Neuronal stem cell (in vitro differentiated cells): ENCODE measurements around the gene SNRNP48.

Experiments used
- DNase-seq: peaks from one replicate; pipeline ENCODE4 v3.0.0-alpha.2; 2013; ENCODE audit warnings: low spot score
- H2AFZ ChIP-seq: one replicate; pipeline ENCODE4 v1.6.1; 2013; ENCODE audit warnings: mild to moderate bottlenecking, low read length, inconsistent platforms
- H2AK5ac ChIP-seq: 2 replicates; pipeline ENCODE4 v1.6.1; 2013; ENCODE audit warnings: low read depth, mild to moderate bottlenecking, inconsistent platforms, low read length, moderate library complexity, mixed read lengths
- H2BK120ac ChIP-seq: 2 replicates; pipeline ENCODE4 v1.6.1; 2013; ENCODE audit warnings: low read depth, mild to moderate bottlenecking, inconsistent platforms, low read length, moderate library complexity, mixed read lengths
- H2BK12ac ChIP-seq: one replicate; pipeline ENCODE4 v1.6.1; 2013; ENCODE audit warnings: low read length, inconsistent platforms
- H2BK15ac ChIP-seq: 2 replicates; pipeline ENCODE4 v1.6.1; 2013; ENCODE audit warnings: mild to moderate bottlenecking, low read length, inconsistent platforms, mixed read lengths
- H2BK5ac ChIP-seq: one replicate; pipeline ENCODE4 v1.6.1; 2013; ENCODE audit warnings: inconsistent platforms, mild to moderate bottlenecking, low read length, moderate library complexity
- H3K14ac ChIP-seq: one replicate; pipeline ENCODE4 v1.6.1; 2013; ENCODE audit warnings: low read length, inconsistent platforms
- H3K18ac ChIP-seq: 2 replicates; pipeline ENCODE4 v1.6.1; 2013; ENCODE audit warnings: low read length, inconsistent platforms
- H3K23ac ChIP-seq: 2 replicates; pipeline ENCODE4 v1.6.1; 2013; ENCODE audit warnings: low read depth, mild to moderate bottlenecking, mixed read lengths, low read length, inconsistent platforms; ENCODE audit not compliant: poor library complexity
- H3K27ac ChIP-seq: replicated peaks from 3 replicates; pipeline ENCODE4 v1.5.1; 2013; ENCODE audit warnings: low read length, inconsistent platforms
- H3K27me3 ChIP-seq, 3 experiments: 2 replicates each; pipeline ENCODE4 v1.6.1; 2013; ENCODE audit warnings: low read length in 3 of 3, mild to moderate bottlenecking in 2 of 3, inconsistent platforms in 1 of 3, low read depth in 1 of 3, mixed read lengths in 1 of 3, moderate library complexity in 1 of 3; ENCODE audit not compliant: control insufficient read depth in 3 of 3, insufficient read depth in 3 of 3
- H3K36me3 ChIP-seq, 2 donors: replicated peaks in 1 of 2; 2 replicates each; pipeline ENCODE4 v1.6.1; 2013; ENCODE audit warnings: low read length in 2 of 2; ENCODE audit not compliant: control insufficient read depth in 2 of 2, insufficient read depth in 2 of 2
- H3K4ac ChIP-seq: 2 replicates; pipeline ENCODE4 v1.6.1; 2013; ENCODE audit warnings: inconsistent platforms, mild to moderate bottlenecking, low read length, moderate library complexity
- H3K4me1 ChIP-seq, 2 donors: 1 replicate in 1 of 2; 2 replicates in 1 of 2; pipeline ENCODE4 v1.6.1; 2013; ENCODE audit warnings: low read length in 2 of 2, low read depth in 1 of 2; ENCODE audit not compliant: control insufficient read depth in 2 of 2, insufficient read depth in 1 of 2
- H3K4me2 ChIP-seq: one replicate; pipeline ENCODE4 v1.6.1; 2013; ENCODE audit warnings: mild to moderate bottlenecking, low read length, inconsistent platforms; ENCODE audit not compliant: insufficient read depth, poor library complexity, severe bottlenecking
- H3K4me3 ChIP-seq, 2 donors: 2 replicates each; pipeline ENCODE4 v1.5.1; 2013; ENCODE audit warnings: low read length in 2 of 2, mild to moderate bottlenecking in 2 of 2, inconsistent platforms in 1 of 2, moderate library complexity in 1 of 2
- H3K79me1 ChIP-seq: one replicate; pipeline ENCODE4 v1.6.1; 2013; ENCODE audit warnings: low read depth, mild to moderate bottlenecking, inconsistent platforms, low read length, moderate library complexity
- H3K9ac ChIP-seq: one replicate; pipeline ENCODE4 v1.6.1; 2013; ENCODE audit warnings: mild to moderate bottlenecking, low read depth, low read length, inconsistent platforms; ENCODE audit not compliant: poor library complexity
- H3K9me3 ChIP-seq, 2 donors: replicated peaks in 1 of 2; 2 replicates each; pipeline versions ENCODE3 to v1.6.1; 2013; ENCODE audit warnings: low read length in 2 of 2, mild to moderate bottlenecking in 2 of 2, inconsistent platforms in 1 of 2, low read depth in 1 of 2, mixed read lengths in 1 of 2, moderate library complexity in 1 of 2; ENCODE audit not compliant: control insufficient read depth in 2 of 2, insufficient read depth in 1 of 2
- H4K8ac ChIP-seq: one replicate; pipeline ENCODE4 v1.6.1; 2013; ENCODE audit warnings: low read depth, mild to moderate bottlenecking, inconsistent platforms, low read length, moderate library complexity
- H4K91ac ChIP-seq: one replicate; pipeline ENCODE4 v1.6.1; 2013; ENCODE audit warnings: low read length, low read depth, mild to moderate bottlenecking, inconsistent platforms; ENCODE audit not compliant: poor library complexity
- WGBS, 2 donors: extraction: QIAGEN DNeasy Blood & Tissue Kit; methylation state at CpG; one replicate each; pipeline ENCODE4 v1.1.7; 2013; ENCODE audit warnings: missing lambda C conversion rate in 2 of 2, mixed read lengths in 1 of 2; ENCODE audit not compliant: insufficient read length in 2 of 2, insufficient replicate concordance in 1 of 2; ENCODE audit errors: extremely low coverage in 2 of 2; 5-methylcytosine and 5-hydroxymethylcytosine counted together

The SNRNP48 gene

DNA sequence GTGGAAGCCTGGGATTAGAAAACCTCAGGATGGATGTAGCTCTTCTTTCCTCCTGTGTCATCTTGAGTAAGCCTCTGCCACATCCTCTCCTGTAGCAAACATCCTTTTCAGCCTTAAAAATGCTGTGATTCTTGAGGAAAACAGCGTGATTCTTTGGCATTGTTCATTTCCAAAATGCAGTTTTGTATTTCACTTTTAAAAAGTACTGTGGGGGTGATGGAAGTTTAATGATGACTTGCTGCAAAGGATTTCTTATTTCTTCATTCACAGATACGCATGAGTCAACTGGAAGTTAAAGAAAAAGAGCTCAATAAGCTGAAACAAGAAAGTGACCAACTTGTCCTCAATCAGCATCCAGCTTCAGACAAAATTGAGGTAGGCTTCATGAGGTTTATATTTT is 23.9 kb upstream of the SNRNP48 start:
- no peak overlapping the region for H2BK15ac ChIP-seq
- H3K4me2 ChIP-seq: no peak overlapping the region
- H3K79me1 ChIP-seq: no peaks in the 10 kb centered on the region
- H2BK120ac ChIP-seq: no peak overlapping the region
- H3K4me3 ChIP-seq: no peak overlapping the region
- no peak for DNase-seq
- no CpG with 5 or more reads among the region's 2 CpGs for WGBS, 2 donors
- no peak overlapping the region for H3K18ac ChIP-seq
- H2AFZ ChIP-seq: no peak overlapping the region
- no peak overlapping the region for H2BK5ac ChIP-seq
- peaks cover 0 to 32% of the 10 kb centered on the region in 2 donors for H3K36me3 ChIP-seq
- no peak overlapping the region for H4K91ac ChIP-seq
- H3K9ac ChIP-seq: no peak overlapping the region
- H4K8ac ChIP-seq: no peak overlapping the region
- no peak overlapping the region for H2BK12ac ChIP-seq
- H3K4ac ChIP-seq: no peak overlapping the region
- H3K23ac ChIP-seq: no peak overlapping the region
- no peak overlapping the region for H3K27ac ChIP-seq
- H3K4me1 ChIP-seq: no peaks in the 10 kb centered on the region
- no peak overlapping the region for H3K14ac ChIP-seq
- H3K27me3 ChIP-seq: peaks cover 0 to 61% (median 0%) of the 10 kb centered on the region in 3 experiments
- no peak overlapping the region for H2AK5ac ChIP-seq
- H3K9me3 ChIP-seq: no peaks in the 10 kb centered on the region

DNA sequence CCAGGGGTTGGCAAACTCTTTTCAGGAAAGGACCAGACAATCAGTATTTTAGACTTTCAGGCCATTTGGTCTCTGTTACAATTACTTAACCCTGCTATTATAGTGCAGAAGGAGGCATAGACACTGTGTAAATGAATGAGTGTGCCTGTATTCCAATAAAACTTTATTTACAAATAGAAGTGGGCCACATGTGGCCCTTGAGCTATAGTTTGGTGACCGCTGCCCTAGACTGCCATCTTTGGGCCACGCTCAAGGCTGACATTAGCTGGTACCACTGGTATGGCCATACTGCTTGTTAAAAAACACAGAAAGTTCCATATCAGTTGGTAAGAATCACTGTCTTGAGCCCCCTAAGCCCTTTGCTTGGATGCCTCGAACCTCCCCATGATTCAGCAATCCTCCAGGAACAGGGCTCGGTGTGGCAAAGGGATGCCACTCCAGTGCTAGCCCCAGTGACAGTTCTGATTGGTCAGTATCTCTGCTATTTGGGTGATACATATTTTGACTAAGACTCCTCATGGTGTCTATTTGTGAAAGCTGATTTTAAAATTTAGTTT is 23.3 kb upstream of the SNRNP48 start:
- H3K4me3 ChIP-seq: no peak overlapping the region
- no peak for DNase-seq

DNA sequence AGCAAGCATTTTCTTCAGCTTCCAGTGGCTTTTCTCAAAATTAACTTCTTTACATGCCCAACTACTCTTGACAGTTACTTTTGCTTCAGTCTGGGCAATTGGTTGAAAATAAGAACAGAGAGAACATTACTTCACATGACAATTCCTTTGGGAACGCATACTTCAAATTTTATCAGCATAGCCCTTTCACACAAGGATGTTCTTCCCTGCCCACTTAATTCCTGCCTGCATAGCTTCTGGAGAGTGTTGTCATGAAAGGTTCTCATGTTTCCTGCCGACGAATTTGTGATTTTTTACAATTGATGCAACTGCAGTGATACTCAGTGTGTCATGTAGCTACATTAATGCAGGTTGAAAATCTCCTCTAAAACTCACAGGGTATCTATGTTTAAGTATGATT is 22.0 kb upstream of the SNRNP48 start:
- Histone ChIP-seq H3K4ac (no peak overlapping the region), H3K4me3 (no peak overlapping the region), H2AK5ac (no peak overlapping the region), H2BK5ac (no peak overlapping the region), H2BK15ac (no peak overlapping the region), H3K79me1 (no peaks in the 10 kb centered on the region), H3K18ac (no peak overlapping the region), H3K14ac (no peak overlapping the region), H3K9me3 (no peaks in the 10 kb centered on the region), H3K27me3 (peaks cover 0 to 64% (median 0%) of the 10 kb centered on the region in 3 experiments), H3K9ac (no peak overlapping the region), H3K4me2 (no peak overlapping the region), H4K91ac (no peak overlapping the region), H2BK120ac (no peak overlapping the region), H3K36me3 (peaks cover 0 to 43% of the 10 kb centered on the region in 2 donors), H4K8ac (no peak overlapping the region), H2BK12ac (no peak overlapping the region), H3K27ac (no peak overlapping the region), H2AFZ (no peak overlapping the region), H3K4me1 (no peaks in the 10 kb centered on the region), H3K23ac (no peak overlapping the region)
- DNase-seq: no peak
- WGBS, 2 donors: no CpG with 5 or more reads among the region's 3 CpGs

More for the DNA sequence above, 23.3 kb upstream of the SNRNP48 start:
- Histone ChIP-seq H3K23ac (no peak overlapping the region), H3K27me3 (peaks cover 0 to 62% (median 0%) of the 10 kb centered on the region in 3 experiments), H3K4me1 (no peaks in the 10 kb centered on the region), H2BK15ac (no peak overlapping the region), H2BK120ac (no peak overlapping the region), H3K9ac (no peak overlapping the region), H3K18ac (no peak overlapping the region), H3K79me1 (no peaks in the 10 kb centered on the region), H4K8ac (no peak overlapping the region), H3K14ac (no peak overlapping the region), H2AK5ac (no peak overlapping the region), H3K36me3 (peaks cover 0 to 35% of the 10 kb centered on the region in 2 donors), H2BK12ac (no peak overlapping the region), H2BK5ac (no peak overlapping the region), H3K27ac (no peak overlapping the region), H2AFZ (no peak overlapping the region), H3K4me2 (no peak overlapping the region), H3K4ac (no peak overlapping the region), H4K91ac (no peak overlapping the region), H3K9me3 (no peaks in the 10 kb centered on the region)
- no CpG with 5 or more reads among the region's 4 CpGs for WGBS, 2 donors

- no peak overlapping the region for H3K14ac ChIP-seq
- no peaks in the 10 kb centered on the region for H3K9me3 ChIP-seq
- H3K36me3 ChIP-seq: peaks cover 0 to 43% of the 10 kb centered on the region in 2 donors
- no peak for DNase-seq
- H2AK5ac ChIP-seq: no peak overlapping the region
- H3K4me2 ChIP-seq: no peak overlapping the region
- no peak overlapping the region for H2BK12ac ChIP-seq
- H3K18ac ChIP-seq: no peak overlapping the region
- H4K91ac ChIP-seq: no peak overlapping the region
- H3K4ac ChIP-seq: no peak overlapping the region
- no peaks in the 10 kb centered on the region for H3K4me1 ChIP-seq
- H2BK5ac ChIP-seq: no peak overlapping the region
- no peak overlapping the region for H2BK120ac ChIP-seq
- WGBS, 2 donors: no CpG with 5 or more reads among the region's 13 CpGs
- no peak overlapping the region for H3K9ac ChIP-seq
- H3K27ac ChIP-seq: no peak overlapping the region
- peaks cover 0 to 61% (median 0%) of the 10 kb centered on the region in 3 experiments for H3K27me3 ChIP-seq
- no peak overlapping the region for H3K23ac ChIP-seq
- no peak overlapping the region for H4K8ac ChIP-seq
- H3K79me1 ChIP-seq: no peaks in the 10 kb centered on the region
- no peak overlapping the region for H3K4me3 ChIP-seq
- H2BK15ac ChIP-seq: no peak overlapping the region
- H2AFZ ChIP-seq: no peak overlapping the region
Observed at GRCh38 chr6:7569082-7569481, 20.9 kb upstream of the SNRNP48 start.
